Adipocyte (in vitro differentiated cells): ENCODE data around the gene PLOD1.
A peak's percentile ranks its signal among the peaks of the same experiment; 100 is the strongest.
"Not testable (repeated sequence)": the region's sequence is repeated elsewhere in the genome, so short reads cannot be mapped to it uniquely, and the experiment has no call there.

Source experiments
- DNase-seq: peaks from one replicate; pipeline ENCODE4 v3.0.0-alpha.2; 2015; ENCODE audit warnings: low read depth
- H3K27me3 ChIP-seq: replicated peaks from 2 replicates; pipeline ENCODE4 v1.7.0; 2013; ENCODE audit warnings: mild to moderate bottlenecking, low read length, moderate library complexity; ENCODE audit not compliant: control insufficient read depth, insufficient read depth
- H3K36me3 ChIP-seq: 2 replicates; pipeline ENCODE4 v1.7.0; 2013; ENCODE audit warnings: low read length, mild to moderate bottlenecking, moderate library complexity; ENCODE audit not compliant: control insufficient read depth, insufficient read depth, severe bottlenecking
- H3K4me1 ChIP-seq: 2 replicates; pipeline ENCODE4 v1.7.0; 2013; ENCODE audit warnings: mild to moderate bottlenecking, low read length, moderate library complexity; ENCODE audit not compliant: control insufficient read depth, insufficient read depth
- H3K4me3 ChIP-seq: 2 replicates; pipeline ENCODE4 v1.7.0; 2013; ENCODE audit warnings: mild to moderate bottlenecking, low read length, moderate library complexity
- H3K9ac ChIP-seq: 2 replicates; pipeline ENCODE4 v1.7.0; 2013; ENCODE audit warnings: mild to moderate bottlenecking, low read length, moderate library complexity
- H3K9me3 ChIP-seq: 2 replicates; pipeline ENCODE4 v1.7.0; 2013; ENCODE audit warnings: mild to moderate bottlenecking, low read length, moderate library complexity; ENCODE audit not compliant: control insufficient read depth

Gene PLOD1

DNA sequence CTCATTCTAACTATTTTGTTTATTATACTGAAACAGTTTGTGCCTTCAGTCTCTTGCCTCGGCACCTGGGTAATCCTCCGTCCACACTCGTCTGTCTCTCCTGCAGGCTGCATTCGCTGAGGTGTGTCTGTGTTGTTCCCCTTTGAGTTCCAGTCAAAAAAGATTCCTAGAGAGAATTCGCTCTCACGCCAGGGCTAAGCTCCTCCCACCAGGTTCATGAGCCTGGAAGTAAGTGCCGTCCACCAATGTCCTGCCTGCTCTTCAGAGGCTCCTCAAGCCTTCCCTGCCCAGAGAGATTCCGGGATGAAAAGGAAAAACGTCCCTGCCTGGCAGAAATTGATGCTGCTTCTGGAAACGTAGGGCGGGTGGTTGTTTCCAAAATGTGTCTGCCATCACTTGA, 21.2 kb upstream of the PLOD1 start:
- no peaks in the 10 kb centered on the region for H3K27me3 ChIP-seq
- peaks cover 10% of the 10 kb centered on the region for H3K4me1 ChIP-seq
- DNase-seq = no peak
- H3K9me3 ChIP-seq = no peaks in the 10 kb centered on the region
- no peak overlapping the region for H3K4me3 ChIP-seq
- no peaks in the 10 kb centered on the region for H3K36me3 ChIP-seq
- H3K9ac ChIP-seq = no peak overlapping the region

- H3K9me3 ChIP-seq = no peaks in the 10 kb centered on the region
- no peak overlapping the region for H3K4me3 ChIP-seq
- no peak for DNase-seq
- H3K4me1 ChIP-seq = peaks cover 11% of the 10 kb centered on the region
- no peaks in the 10 kb centered on the region for H3K27me3 ChIP-seq
- no peak overlapping the region for H3K9ac ChIP-seq
- H3K36me3 ChIP-seq = no peaks in the 10 kb centered on the region
Measured at GRCh38 chr1:11914024-11914423, 20.5 kb upstream of the PLOD1 start.

- H3K9me3 ChIP-seq = no peaks in the 10 kb centered on the region
- peaks cover 25% of the 10 kb centered on the region for H3K4me1 ChIP-seq
- H3K27me3 ChIP-seq = no peaks in the 10 kb centered on the region
- no peak overlapping the region for H3K9ac ChIP-seq
- peaks cover 28% of the 10 kb centered on the region for H3K36me3 ChIP-seq
- no peak overlapping the region for H3K4me3 ChIP-seq
- peak; percentile 57 for DNase-seq
Measured at GRCh38 chr1:11918799-11919519, 15.6 kb upstream of the PLOD1 start.

GRCh38 chr1:11919621-11920020, 14.9 kb upstream of the PLOD1 start:
- H3K4me3 ChIP-seq = no peak overlapping the region
- H3K9ac ChIP-seq = no peak overlapping the region
- H3K27me3 ChIP-seq = no peaks in the 10 kb centered on the region
- peaks cover 28% of the 10 kb centered on the region for H3K36me3 ChIP-seq
- H3K9me3 ChIP-seq = no peaks in the 10 kb centered on the region
- DNase-seq = no peak
- H3K4me1 ChIP-seq = peaks cover 32% of the 10 kb centered on the region

- Histone ChIP-seq H3K9me3 (no peaks in the 10 kb centered on the region), H3K4me3 (no peak overlapping the region), H3K27me3 (no peaks in the 10 kb centered on the region), H3K4me1 (peaks cover 37% of the 10 kb centered on the region), H3K9ac (no peak overlapping the region), H3K36me3 (peaks cover 28% of the 10 kb centered on the region)
- DNase-seq = no peak
Measured at GRCh38 chr1:11920239-11920903, 14.1 kb upstream of the PLOD1 start.

DNA sequence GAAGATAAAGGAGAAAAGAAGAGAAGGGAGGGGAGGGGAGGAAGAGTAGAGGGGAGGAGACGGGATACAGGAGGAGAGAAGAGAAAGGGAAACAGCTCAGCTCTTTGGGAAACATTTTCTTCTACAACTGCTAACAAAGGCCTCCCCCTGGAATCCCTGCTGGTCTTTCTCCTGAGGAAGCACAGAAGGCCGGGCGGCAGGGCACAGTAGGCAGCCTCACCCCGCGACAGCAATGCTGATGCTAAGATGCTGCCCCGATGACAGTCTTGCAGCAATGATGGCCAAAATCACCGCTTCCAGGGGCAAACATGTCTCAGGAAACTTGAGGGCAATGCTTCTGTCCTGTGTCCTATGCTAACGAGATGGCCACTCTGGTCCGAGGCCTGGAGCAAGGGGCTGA, 13.5 kb upstream of the PLOD1 start:
- peaks cover 37% of the 10 kb centered on the region for H3K4me1 ChIP-seq
- H3K4me3 ChIP-seq = no peak overlapping the region
- H3K9ac ChIP-seq = no peak overlapping the region
- no peaks in the 10 kb centered on the region for H3K9me3 ChIP-seq
- DNase-seq = no peak
- peaks cover 28% of the 10 kb centered on the region for H3K36me3 ChIP-seq
- H3K27me3 ChIP-seq = no peaks in the 10 kb centered on the region

- Histone ChIP-seq H3K9ac (no peak overlapping the region), H3K4me3 (peak overlapping the region; percentile 37), H3K27me3 (no peaks in the 10 kb centered on the region), H3K36me3 (peaks cover 28% of the 10 kb centered on the region), H3K9me3 (no peaks in the 10 kb centered on the region), H3K4me1 (peaks cover 38% of the 10 kb centered on the region)
- no peak for DNase-seq
Measured at GRCh38 chr1:11923069-11923826, 11.3 kb upstream of the PLOD1 start.

GRCh38 chr1:11923827-11924113, 10.7 kb upstream of the PLOD1 start:
- H3K4me1 ChIP-seq = peaks cover 33% of the 10 kb centered on the region
- H3K9me3 ChIP-seq = no peaks in the 10 kb centered on the region
- H3K36me3 ChIP-seq = peaks cover 28% of the 10 kb centered on the region
- DNase-seq = no peak
- H3K27me3 ChIP-seq = no peaks in the 10 kb centered on the region
- H3K4me3 ChIP-seq = peak overlapping the region; percentile 37
- no peak overlapping the region for H3K9ac ChIP-seq

DNA sequence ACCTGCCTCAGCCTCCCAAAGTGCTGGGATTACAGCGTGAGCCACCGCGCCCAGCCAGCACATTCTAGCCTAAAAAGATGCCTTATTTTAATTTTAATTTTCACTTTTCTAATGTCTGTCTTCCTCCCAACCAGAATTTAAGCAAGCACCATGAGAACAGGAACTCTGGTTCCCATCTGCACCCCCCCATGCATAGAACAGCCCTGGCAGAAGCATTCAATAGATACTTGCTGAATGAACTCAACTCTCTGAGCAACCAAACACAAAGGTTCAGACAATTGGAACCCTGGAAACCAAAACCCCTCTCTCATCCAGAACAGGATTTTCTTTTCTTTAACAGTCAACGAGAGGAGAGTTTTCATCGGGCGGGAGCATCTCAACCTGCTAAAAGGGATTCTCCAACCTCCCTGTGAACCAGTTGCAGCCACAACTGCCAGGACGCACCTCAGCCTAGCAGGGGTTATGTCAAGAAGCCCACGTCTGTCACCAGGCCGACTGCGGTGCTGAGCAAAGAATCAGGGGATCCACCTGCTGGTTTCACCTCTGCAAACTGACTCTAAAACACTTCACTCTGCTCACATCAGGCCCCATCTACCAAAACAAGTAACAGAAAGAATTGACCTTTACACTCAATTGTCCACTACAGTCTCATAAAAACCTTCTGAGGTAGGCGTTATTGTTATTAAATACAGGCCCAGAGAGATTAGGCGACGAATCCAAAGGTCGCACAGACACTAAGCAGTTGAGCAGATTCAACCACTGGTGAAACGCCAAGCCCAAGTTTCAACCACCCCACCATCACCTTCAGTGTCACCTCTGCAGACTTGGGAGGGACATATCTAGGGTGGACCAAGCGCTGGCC, 10.0 kb upstream of the PLOD1 start:
- Histone ChIP-seq H3K9ac (peak overlapping the region; percentile 48), H3K36me3 (peaks cover 25% of the 10 kb centered on the region), H3K9me3 (no peaks in the 10 kb centered on the region), H3K27me3 (no peaks in the 10 kb centered on the region), H3K4me3 (peak overlapping the region; percentile 83), H3K4me1 (peaks cover 29% of the 10 kb centered on the region)
- DNase-seq = no peak

- peak overlapping the region; percentile 83 for H3K4me3 ChIP-seq
- not testable (repeated sequence) for DNase-seq, H3K9me3 ChIP-seq, H3K27me3 ChIP-seq
- peak overlapping the region; percentile 74 for H3K9ac ChIP-seq
- H3K4me1 ChIP-seq = peaks cover 32% of the 10 kb centered on the region
- peaks cover 18% of the 10 kb centered on the region for H3K36me3 ChIP-seq
Measured at GRCh38 chr1:11925196-11925937, 9.2 kb upstream of the PLOD1 start.
